HG02943 (cell line): Measurements from ENCODE around the gene CEACAM16.

Experiments used
- ATAC-seq: cut with Tn5 transposase; IDR thresholded peaks from one replicate; pipeline ENCODE4 v1.9.1; 2021; ENCODE audit warnings: mild to moderate bottlenecking, low read depth, moderate library complexity; ENCODE audit not compliant: unreplicated experiment

The CEACAM16 gene

DNA sequence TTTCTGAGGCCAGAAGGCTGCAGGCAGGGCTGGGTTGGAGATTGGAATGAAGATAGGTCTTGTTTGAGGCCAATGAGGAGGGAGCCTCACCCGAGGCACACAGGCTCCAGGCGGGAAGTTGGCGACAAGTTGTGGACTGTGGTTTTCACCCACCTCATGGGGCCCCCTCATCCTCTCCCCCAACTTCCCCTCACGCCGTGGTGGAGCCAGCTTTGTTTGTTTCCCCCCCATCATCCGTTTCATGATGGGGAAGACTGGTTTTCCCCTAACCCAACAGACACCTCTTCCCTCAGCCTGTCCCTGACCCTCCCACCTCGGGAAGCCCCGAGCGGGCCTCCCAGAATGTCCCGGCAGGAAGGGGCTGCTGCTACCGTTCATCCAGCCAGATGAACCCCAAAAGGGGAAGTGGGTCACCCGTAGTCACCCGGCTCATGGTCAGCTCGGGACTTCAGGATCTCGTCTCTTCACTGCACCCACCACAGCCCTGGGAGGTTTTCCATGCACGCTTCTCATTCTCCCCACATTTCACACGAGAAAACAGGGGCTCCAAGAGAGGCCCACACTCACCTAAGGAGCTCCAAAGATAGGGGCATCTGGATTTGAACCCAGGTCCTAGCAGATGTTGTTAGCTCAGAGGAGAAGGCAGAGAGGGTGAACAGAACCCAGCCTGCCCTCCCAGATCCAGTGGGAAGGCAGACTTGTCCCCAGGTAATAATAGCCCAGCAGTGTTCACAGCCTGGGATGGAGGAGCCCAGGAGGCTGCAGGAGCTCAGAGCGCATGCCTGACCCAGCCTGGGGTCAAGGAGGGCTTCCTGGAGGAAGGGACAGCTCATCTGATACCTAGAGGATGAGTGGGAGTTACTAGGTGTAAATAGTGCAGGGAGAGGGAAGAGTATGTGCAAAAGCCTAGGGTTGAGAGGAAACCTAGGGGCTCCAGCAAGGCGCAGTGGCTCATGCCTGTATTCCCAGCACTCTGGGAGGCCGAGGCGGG lies 23.5 kb downstream of the CEACAM16 start:
- ATAC-seq: no peak

DNA sequence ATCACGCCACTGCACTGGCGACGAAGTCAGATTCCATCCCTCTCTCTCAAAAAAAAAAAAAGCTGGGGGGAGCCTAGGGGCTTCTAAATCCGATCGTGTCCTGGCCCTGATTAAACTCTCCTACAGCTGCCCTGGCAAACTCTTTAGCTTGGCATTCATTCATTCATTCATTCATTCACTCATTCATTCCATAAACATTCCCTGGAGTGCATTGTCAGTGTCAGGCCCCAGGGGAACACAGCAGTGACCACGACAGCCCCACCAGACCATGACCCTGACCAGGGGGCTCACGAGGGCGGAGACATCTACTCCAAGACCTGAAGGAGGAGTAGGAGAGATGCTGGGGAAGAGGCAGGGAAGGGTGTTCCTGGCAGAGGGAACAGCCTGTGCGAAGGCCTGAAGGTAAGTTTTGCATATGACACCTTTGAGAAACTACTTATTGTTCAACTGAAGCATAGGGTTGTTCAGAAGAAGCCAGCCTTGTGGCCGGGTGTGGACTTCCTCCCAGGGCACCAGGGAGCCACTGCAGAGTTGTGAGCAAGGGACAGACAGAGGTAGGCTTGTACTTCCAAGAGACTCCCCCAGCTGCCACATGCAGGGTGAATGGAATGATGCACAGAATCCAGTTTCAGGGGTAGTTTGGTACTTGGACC lies 24.5 kb downstream of the CEACAM16 start:
- ATAC-seq: peak; percentile 30

DNA sequence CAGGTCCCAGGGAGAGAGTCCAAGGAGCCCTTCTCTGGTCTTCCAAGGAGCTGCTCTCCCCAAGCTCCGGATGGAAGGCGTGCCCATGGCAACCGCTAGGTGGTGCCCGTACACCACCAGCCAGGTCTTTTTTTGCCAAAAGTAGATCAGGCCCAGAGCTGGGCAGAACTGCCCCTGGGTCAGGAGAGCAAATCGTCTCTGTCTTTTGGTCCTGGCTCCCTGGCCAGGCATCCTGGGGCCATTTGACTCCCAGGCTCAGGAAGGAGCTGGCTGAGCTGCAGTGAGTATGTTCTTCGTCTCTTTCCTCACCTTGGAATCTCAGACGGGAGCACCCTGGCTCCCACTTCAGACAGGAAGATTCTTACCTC lies 25.0 kb downstream of the CEACAM16 start:
- peak; percentile 57 for ATAC-seq

- ATAC-seq: no peak
These were observed 26.3 kb downstream of the CEACAM16 start for GRCh38 chr19:44725251-44725650.

GRCh38 chr19:44725684-44726083 lies 26.7 kb downstream of the CEACAM16 start:
- ATAC-seq: no peak

- ATAC-seq: no peak
These were observed 27.5 kb downstream of the CEACAM16 start for GRCh38 chr19:44726465-44726864.

DNA sequence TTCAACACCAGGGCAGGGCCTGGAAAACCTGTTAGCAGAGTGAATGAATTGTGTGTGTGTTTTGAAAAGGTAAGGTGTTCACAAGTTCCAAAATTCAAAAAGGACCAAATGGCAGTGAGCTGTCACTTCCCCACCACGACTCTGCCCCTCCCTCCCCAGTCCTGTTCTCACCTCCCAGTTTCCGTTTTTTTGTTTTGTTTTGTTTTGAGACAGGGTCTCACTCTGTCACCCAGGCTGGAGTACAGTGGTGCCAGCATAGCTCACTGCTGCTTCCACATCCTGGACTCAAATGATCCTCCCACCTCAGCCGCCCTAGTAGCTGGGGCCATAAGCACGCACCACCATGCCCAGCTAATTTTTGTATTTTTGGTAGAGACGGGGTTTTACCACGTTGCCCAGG lies 29.2 kb downstream of the CEACAM16 start:
- ATAC-seq: no peak

DNA sequence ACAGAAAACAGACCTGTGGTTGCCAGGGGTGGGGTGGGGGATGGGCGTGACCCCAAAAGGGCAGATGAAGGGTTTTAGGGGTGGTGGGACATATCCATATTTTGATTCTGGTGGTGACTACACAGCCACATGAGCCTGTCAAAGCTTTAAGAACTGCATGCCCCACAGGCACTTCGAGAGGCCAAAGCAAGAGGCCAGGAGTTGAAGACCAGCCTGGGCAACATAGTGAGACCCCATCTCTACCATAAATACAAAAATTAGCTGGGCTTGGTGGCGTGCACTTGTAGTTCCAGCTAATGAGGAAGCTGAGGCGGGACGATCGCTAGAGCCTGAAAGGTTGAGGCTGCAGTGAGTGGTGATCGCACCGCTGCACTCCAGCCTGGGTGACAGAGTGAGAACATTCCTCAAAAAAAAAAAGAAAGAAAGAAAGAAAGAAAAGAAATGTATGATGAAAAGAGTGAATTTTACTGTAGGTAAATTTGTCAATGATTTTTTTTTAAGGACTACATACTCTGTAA lies 30.6 kb downstream of the CEACAM16 start:
- ATAC-seq: no peak

GRCh38 chr19:44731081-44731480 lies 32.1 kb downstream of the CEACAM16 start:
- ATAC-seq: no peak

GRCh38 chr19:44731622-44732021 lies 32.7 kb downstream of the CEACAM16 start:
- ATAC-seq: no peak

DNA sequence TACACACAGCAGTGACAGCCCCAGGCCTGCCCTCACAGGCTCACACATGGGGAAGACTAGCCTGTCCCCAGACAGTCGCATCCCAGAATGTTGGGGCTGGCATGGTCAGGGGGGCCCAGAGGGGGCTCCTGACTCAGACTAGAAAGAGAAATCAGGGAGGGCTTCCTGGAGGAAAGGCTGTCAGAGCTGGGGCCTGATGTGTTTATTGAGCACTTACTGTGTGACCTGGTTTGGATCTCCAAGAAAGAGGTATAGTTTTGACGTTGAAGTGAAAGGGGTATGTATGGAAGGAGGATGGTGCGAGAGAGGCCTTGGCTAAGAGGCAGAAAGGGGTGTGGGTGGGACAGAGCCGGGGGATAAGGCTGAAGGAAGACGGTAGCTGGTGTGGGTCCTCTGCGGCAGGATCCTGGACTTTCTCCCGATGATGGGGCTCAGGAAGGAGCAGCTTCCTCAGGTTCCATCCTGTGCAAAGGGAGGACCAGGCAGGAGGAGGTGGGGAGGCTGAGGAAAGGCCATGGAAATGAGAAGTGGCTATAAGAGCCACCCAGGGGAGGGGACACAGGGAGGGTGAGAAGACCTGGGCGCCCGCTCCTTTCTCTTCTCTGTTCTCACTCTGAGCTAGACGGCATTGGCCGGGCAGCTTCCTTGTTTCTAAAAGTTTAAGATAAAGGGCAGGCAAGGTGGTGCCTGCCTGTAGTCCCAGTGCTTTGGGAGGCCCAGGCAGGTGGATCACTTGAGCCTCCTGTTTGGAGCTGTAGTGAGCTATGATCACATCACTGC lies 33.5 kb downstream of the CEACAM16 start:
- ATAC-seq: no peak

DNA sequence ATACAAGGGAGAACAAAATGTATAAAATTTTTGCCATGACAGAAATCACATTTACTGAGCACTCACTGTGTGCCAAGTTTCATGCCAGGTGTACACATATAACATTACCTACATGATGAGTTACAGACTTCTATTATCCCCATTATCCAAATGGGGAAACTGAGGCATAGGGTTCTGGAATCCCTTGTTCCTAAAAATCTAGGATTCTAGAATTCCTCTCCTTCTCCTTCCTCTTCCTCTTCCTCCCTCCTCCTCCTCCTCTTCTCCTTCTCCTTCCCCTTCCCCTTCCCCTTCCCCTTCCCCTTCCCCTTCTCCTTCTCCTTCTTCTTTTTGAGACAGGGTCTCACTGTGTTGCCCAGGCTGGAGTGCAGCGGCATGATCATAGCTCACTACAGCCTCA lies 35.4 kb downstream of the CEACAM16 start:
- ATAC-seq: no peak

DNA sequence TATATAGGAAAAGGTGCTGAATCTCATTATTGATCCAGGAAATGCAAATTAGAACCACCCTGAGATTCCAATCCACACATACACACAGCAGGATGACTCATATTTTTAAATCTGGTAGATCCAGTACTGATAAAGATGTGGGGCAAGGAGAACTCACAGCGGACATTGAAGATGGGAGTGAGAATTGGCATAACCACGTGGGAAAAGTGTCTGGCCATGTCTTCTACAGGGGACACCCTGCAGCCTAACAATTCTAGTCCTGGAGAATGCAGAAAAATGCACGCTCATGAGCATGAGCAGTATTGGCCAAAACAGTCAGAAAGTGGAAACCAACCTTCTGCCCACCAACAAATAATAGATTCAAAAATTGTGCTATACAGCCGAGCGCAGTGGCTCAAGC lies 36.1 kb downstream of the CEACAM16 start:
- ATAC-seq: no peak

DNA sequence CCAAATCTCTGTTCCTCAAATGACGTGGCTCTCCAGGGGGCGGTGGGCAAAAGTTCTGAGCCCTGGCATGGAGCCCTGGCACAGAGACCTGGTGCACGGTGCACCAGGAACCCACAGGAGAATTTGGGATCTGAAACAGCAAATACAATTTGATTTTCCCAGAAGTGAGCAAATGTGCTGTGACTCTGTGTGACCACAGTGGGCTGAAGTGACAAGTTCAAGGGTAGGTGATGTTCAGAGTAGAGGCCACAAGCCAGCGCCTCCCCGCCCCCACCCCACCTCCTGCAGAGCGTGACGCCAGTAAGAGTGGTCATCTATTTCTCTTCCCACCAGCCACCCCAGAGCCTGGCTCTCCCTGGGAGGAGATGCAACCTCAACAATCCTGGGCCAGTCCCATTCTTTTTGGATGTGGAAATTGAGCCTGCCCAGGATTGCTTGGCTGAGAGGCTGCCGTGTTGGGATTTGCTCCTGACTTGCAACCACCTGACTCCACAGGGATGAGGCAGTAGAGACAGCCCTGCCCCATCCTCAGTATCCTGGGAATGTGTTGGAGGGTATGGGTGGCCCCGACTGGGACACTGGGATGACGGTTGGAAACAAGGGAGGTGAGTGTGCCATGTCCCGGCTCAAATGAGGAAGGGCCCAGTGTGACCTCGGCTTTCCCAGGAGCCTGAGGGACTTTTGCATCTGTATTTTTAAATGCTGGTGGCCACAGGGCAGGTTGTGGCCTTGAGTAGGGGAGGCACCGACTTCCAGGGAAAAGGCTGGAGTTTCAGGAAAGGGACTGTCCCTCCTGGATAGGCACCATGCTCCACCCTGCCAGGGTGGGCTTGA lies 38.5 kb downstream of the CEACAM16 start:
- ATAC-seq: no peak

DNA sequence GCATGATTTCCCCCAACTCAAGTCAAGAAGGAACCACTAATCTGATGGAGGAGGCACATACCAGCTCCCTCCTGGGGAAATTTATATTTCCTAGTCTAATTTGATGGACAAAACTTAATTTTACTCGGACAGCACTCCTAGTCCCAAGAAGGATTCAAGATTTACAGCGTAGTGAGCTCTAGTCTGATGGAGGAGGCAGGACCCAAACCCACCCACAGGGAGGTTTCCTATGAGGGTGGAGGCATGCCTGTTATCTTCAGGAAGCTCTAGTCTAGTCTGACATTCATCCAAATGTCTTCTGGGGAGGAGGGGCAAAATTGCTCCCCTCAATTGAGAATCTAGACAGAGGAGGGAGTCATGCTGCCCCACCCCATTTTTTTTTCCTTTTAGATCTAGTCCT lies 39.2 kb downstream of the CEACAM16 start:
- ATAC-seq: no peak

GRCh38 chr19:44738603-44739558 lies 39.9 kb downstream of the CEACAM16 start:
- ATAC-seq: no peak

GRCh38 chr19:44740351-44740824 lies 41.4 kb downstream of the CEACAM16 start:
- ATAC-seq: no peak

DNA sequence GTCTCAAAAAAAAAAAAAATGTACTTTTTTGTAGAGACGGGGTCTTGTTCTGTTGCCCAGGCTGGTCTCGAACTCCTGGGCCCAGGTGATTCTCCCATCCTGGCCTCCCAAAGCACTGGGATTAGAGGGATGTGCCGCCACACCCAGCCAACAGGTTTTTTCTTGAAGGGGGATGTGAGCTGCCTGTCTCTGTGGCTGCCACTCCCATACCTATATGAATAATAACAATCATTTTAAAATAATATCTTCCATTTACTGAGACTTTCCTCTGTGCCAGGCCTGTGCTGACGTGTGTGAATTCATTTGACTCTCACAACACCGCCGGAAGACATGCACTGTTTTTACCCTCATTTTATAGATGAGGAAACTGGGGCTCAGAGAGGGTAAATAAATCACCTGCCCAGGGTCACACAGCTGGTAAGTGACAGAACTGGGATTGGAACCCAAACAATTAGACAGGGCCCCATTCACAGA lies 42.3 kb downstream of the CEACAM16 start:
- ATAC-seq: no peak
